WTC11 (cell line): Measurements from ENCODE around the gene VCL. TPM values are rescaled to one million over a fixed set of nuclear protein-coding genes. Genes with fewer than 3 reads are reported as not detected.

Experiments used
- total RNA-seq: library from RNA; stranded (reverse); gene quantifications from 3 replicates; pipeline ENCODE4 v1.2.3, GENCODE V29; 2021

VCL gene
- total RNA-seq, 1 experiment from 2014 or later, result 225 TPM

Other genes with a start within 250 kb of the VCL start
- 45.9 to 47.9 TPM (median 45.9 TPM) in 3 replicates for gene CHCHD1, start 216.1 kb upstream of the VCL start, total RNA-seq
- 50.5 to 59.1 TPM (median 53.2 TPM) in 3 replicates for gene ZSWIM8, start 212.5 kb upstream of the VCL start, total RNA-seq
- gene NDST2, start 186.5 kb upstream of the VCL start, total RNA-seq, result 26.3 to 32.3 TPM (median 31.1 TPM) in 3 replicates
- 34.9 to 39.9 TPM (median 34.9 TPM) in 3 replicates for gene CAMK2G, start 123.6 kb upstream of the VCL start, total RNA-seq
- 15.0 to 18.0 TPM (median 16.2 TPM) in 3 replicates for gene PLAU, start 87.0 kb upstream of the VCL start, total RNA-seq
- gene AP3M1, start 152.7 kb downstream of the VCL start, total RNA-seq, result 33.7 to 37.3 TPM (median 36.5 TPM) in 3 replicates
- gene ADK, start 153.1 kb downstream of the VCL start, total RNA-seq, result 30.2 to 32.7 TPM (median 32.5 TPM) in 3 replicates